ENCODE results near the gene SEPTIN10.
"Not testable (repeated sequence)": the region's sequence is repeated elsewhere in the genome, so short reads cannot be mapped to it uniquely, and the experiment has no call there.

SEPTIN10 gene

GRCh38 chr2:109633284-109633961 lies 19.7 kb upstream of the SEPTIN10 start:
- no peak for DNase-seq (ENCODE audit: low spot score)

- no peak for DNase-seq (ENCODE audit: low spot score)
These were observed 18.5 kb upstream of the SEPTIN10 start for GRCh38 chr2:109632158-109632789.

- no peak for DNase-seq (ENCODE audit: low spot score)
These were observed 18.0 kb upstream of the SEPTIN10 start for GRCh38 chr2:109631741-109632140.

GRCh38 chr2:109630441-109631430 lies 17.0 kb upstream of the SEPTIN10 start:
- no peak for DNase-seq (ENCODE audit: low spot score)

GRCh38 chr2:109629867-109630266 lies 16.1 kb upstream of the SEPTIN10 start:
- DNase-seq (ENCODE audit: low spot score): no peak

GRCh38 chr2:109628321-109628720 lies 14.6 kb upstream of the SEPTIN10 start:
- not testable (repeated sequence) for DNase-seq (ENCODE audit: low spot score)

GRCh38 chr2:109624339-109624738 lies 10.6 kb upstream of the SEPTIN10 start:
- DNase-seq (ENCODE audit: low spot score): no peak

- DNase-seq (ENCODE audit: low spot score): no peak
These were observed 10.2 kb upstream of the SEPTIN10 start for GRCh38 chr2:109623923-109624322.

GRCh38 chr2:109623297-109623696 lies 9.5 kb upstream of the SEPTIN10 start:
- no peak for DNase-seq (ENCODE audit: low spot score)

- no peak for DNase-seq (ENCODE audit: low spot score)
These were observed 5.4 kb upstream of the SEPTIN10 start for GRCh38 chr2:109619032-109619615.

- DNase-seq (ENCODE audit: low spot score): no peak
These were observed 2.4 kb upstream of the SEPTIN10 start for GRCh38 chr2:109616184-109616583.

- no peak for DNase-seq (ENCODE audit: low spot score)
These were observed 1.9 kb upstream of the SEPTIN10 start for GRCh38 chr2:109615637-109616144.

GRCh38 chr2:109614715-109615636 lies 1.2 kb upstream of the SEPTIN10 start:
- DNase-seq (ENCODE audit: low spot score): no peak

- no peak for DNase-seq (ENCODE audit: low spot score)
These were observed 465 bp downstream of the SEPTIN10 start for GRCh38 chr2:109613081-109613921.

- no peak for DNase-seq (ENCODE audit: low spot score)
These were observed 2.2 kb downstream of the SEPTIN10 start for GRCh38 chr2:109611467-109612095.

GRCh38 chr2:109609352-109610024 lies 4.3 kb downstream of the SEPTIN10 start:
- no peak for DNase-seq (ENCODE audit: low spot score)

- DNase-seq (ENCODE audit: low spot score): no peak
These were observed 6.0 kb downstream of the SEPTIN10 start for GRCh38 chr2:109607766-109608165.

- no peak for DNase-seq (ENCODE audit: low spot score)
These were observed 9.2 kb downstream of the SEPTIN10 start for GRCh38 chr2:109604597-109604996.

- DNase-seq (ENCODE audit: low spot score): no peak
These were observed 11.1 kb downstream of the SEPTIN10 start for GRCh38 chr2:109602617-109603188.

Measured in D341Med (cell line).